Upper lobe of left lung (tissue), 6 donors: ENCODE data around the gene WASHC3. TPM values are rescaled to one million over a fixed set of nuclear protein-coding genes. Genes with fewer than 3 reads are reported as not detected.
"Not testable (repeated sequence)": the region's sequence is repeated elsewhere in the genome, so short reads cannot be mapped to it uniquely, and the experiment has no call there.

Source experiments
- ATAC-seq, 2 donors: fragments of 200-7000 bp; cut with Tn5 transposase; one replicate each; pipeline ENCODE4 v1.9.1; 2022; ENCODE audit warnings: mild to moderate bottlenecking in 2 of 2, moderate library complexity in 2 of 2; ENCODE audit not compliant: low FRiP score in 2 of 2
- DNase-seq, 2 donors: peaks; one replicate each; pipeline ENCODE4 v3.0.0-alpha.2; 2019 to 2020
- H3K27ac ChIP-seq, 4 donors: fragments of 200-600 bp; sonication (generic); one replicate each; pipeline ENCODE4 v1.5.1; 2016 to 2019
- H3K27me3 ChIP-seq, 4 donors: fragments of 200-600 bp; sonication (generic); one replicate each; pipeline ENCODE4 v1.5.1; 2017 to 2019
- H3K36me3 ChIP-seq, 4 donors: fragments of 200-600 bp; sonication (generic); one replicate each; pipeline ENCODE4 v1.5.1; 2016 to 2019
- H3K4me1 ChIP-seq, 4 donors: fragments of 200-600 bp; sonication (generic); one replicate each; pipeline ENCODE4 v1.5.1; 2018 to 2019
- H3K4me3 ChIP-seq, 4 donors: fragments of 200-600 bp; sonication (generic); one replicate each; pipeline ENCODE4 v1.5.1; 2017 to 2019; ENCODE audit warnings: mild to moderate bottlenecking in 2 of 4, moderate library complexity in 1 of 4
- H3K9me3 ChIP-seq, 4 donors: fragments of 200-600 bp; sonication (generic); one replicate each; pipeline ENCODE4 v1.5.1; 2018 to 2019
- CTCF ChIP-seq, 6 experiments: fragments of 450-650 bp in 4 of 6; fragments of 200-600 bp in 2 of 6; sonication (generic) in 2 of 6; IDR thresholded peaks; one replicate each; pipeline ENCODE4 v1.5.1; 2016 to 2019; ENCODE audit warnings: antibody characterized with exemption in 6 of 6
- EP300 ChIP-seq, 4 donors: sonication (generic); formaldehyde crosslinking; IDR thresholded peaks; one replicate each; pipeline ENCODE4 v1.5.1; 2017; ENCODE audit warnings: antibody characterized with exemption in 4 of 4, control low read depth in 2 of 4
- POLR2A ChIP-seq, 4 donors: fragments of 450-650 bp; IDR thresholded peaks; one replicate each; pipeline ENCODE4 v1.5.1; 2016 to 2017; ENCODE audit warnings: antibody characterized with exemption in 4 of 4, mild to moderate bottlenecking in 2 of 4
- POLR2AphosphoS5 ChIP-seq, 2 donors: sonication (generic); formaldehyde crosslinking; IDR thresholded peaks; one replicate each; pipeline ENCODE4 v1.5.1; 2017; ENCODE audit warnings: antibody characterized with exemption in 2 of 2
- WGBS, 2 donors: methylation state at CpG; one replicate each; pipeline ENCODE4 v1.1.5; 2017 to 2018; 5-methylcytosine and 5-hydroxymethylcytosine counted together
- total RNA-seq, 6 donors: library from RNA; depleted of rRNA in 4 of 6; stranded (reverse); fragments of >200 nt in 4 of 6; gene quantifications; one replicate each; pipeline versions ENCODE4 v1.1.0 to v1.2.1, GENCODE V29; 2016 to 2021
- donor health status: DM: no; HTN: no; CAD: no; lungs with moderate emphysema.
- donor health status: DM: no; HTN: yes; CAD: no; lungs with severe emphysema.

Gene WASHC3
- total RNA-seq, 6 donors from 2014 or later, result 20.5 to 114 (median 46.5) TPM

- DNase-seq (no peak), ATAC-seq (no peak)
- H3K27ac ChIP-seq, result no peak overlapping the region
- no peaks in the 10 kb centered on the region for H3K4me1 ChIP-seq
- H3K9me3 ChIP-seq, result no peaks in the 10 kb centered on the region
- WGBS, 2 donors, result 97% methylated on average over 3 of the region's 3 CpGs
- H3K36me3 ChIP-seq, result peaks cover 0 to 39% (median 4%) of the 10 kb centered on the region in 4 donors
- TF ChIP-seq POLR2AphosphoS5 (IDR thresholded peaks at IDR 0.05) (no peak), CTCF (IDR thresholded peaks at IDR 0.05) (no peak), POLR2A (IDR thresholded peaks at IDR 0.05) (no peak), EP300 (IDR thresholded peaks at IDR 0.05) (no peak)
- no peak overlapping the region for H3K4me3 ChIP-seq
- no peaks in the 10 kb centered on the region for H3K27me3 ChIP-seq
These were observed 35.1 kb upstream of the WASHC3 start for GRCh38 chr12:102096855-102097254.

- DNase-seq, result no peak
- Histone ChIP-seq H3K9me3 (no peaks in the 10 kb centered on the region), H3K27me3 (no peaks in the 10 kb centered on the region), H3K27ac (no peak overlapping the region), H3K36me3 (peaks cover 0 to 37% (median 4%) of the 10 kb centered on the region in 4 donors), H3K4me1 (no peaks in the 10 kb centered on the region), H3K4me3 (no peak overlapping the region)
- TF ChIP-seq EP300 (IDR thresholded peaks at IDR 0.05), result no peak
- TF ChIP-seq CTCF (IDR thresholded peaks at IDR 0.05), result peak in 1 of 6 experiments; percentile 16
- WGBS, 2 donors, result 86 to 89% methylated on average over 2 of the region's 2 CpGs
- no peak for ATAC-seq
These were observed 34.0 kb upstream of the WASHC3 start for GRCh38 chr12:102095677-102096263.

GRCh38 chr12:102093319-102093718 lies 31.5 kb upstream of the WASHC3 start:
- H3K4me1 ChIP-seq, result no peaks in the 10 kb centered on the region
- H3K4me3 ChIP-seq, result no peak overlapping the region
- no peak for ATAC-seq
- peaks cover 0 to 18% (median 1%) of the 10 kb centered on the region in 4 donors for H3K36me3 ChIP-seq
- no peaks in the 10 kb centered on the region for H3K9me3 ChIP-seq
- no peak for DNase-seq
- H3K27me3 ChIP-seq, result no peaks in the 10 kb centered on the region
- TF ChIP-seq POLR2AphosphoS5 (IDR thresholded peaks at IDR 0.05), result no peak
- TF ChIP-seq POLR2A (IDR thresholded peaks at IDR 0.05), result no peak
- no peak for TF ChIP-seq CTCF (IDR thresholded peaks at IDR 0.05)
- no peak for TF ChIP-seq EP300 (IDR thresholded peaks at IDR 0.05)
- H3K27ac ChIP-seq, result no peak overlapping the region

GRCh38 chr12:102089228-102089835 lies 27.5 kb upstream of the WASHC3 start:
- H3K27me3 ChIP-seq, H3K27ac ChIP-seq, H3K4me1 ChIP-seq, H3K9me3 ChIP-seq, ATAC-seq, H3K4me3 ChIP-seq: not testable (repeated sequence)
- H3K36me3 ChIP-seq, result peaks cover 0 to 18% (median 5%) of the 10 kb centered on the region in 4 donors
- peak in 1 of 2 donors; percentile 68 for DNase-seq
- WGBS, 2 donors, result 96 to 100% methylated on average over 1 to 37 of the region's 38 CpGs

GRCh38 chr12:102080842-102081241 lies 19.1 kb upstream of the WASHC3 start:
- H3K4me1 ChIP-seq, result peaks cover 0 to 5% (median 0%) of the 10 kb centered on the region in 4 donors
- WGBS, 2 donors, result 72 to 79% methylated on average over 4 of the region's 4 CpGs
- no peak for TF ChIP-seq EP300 (IDR thresholded peaks at IDR 0.05)
- TF ChIP-seq POLR2A (IDR thresholded peaks at IDR 0.05), result no peak
- TF ChIP-seq CTCF (IDR thresholded peaks at IDR 0.05), result no peak
- TF ChIP-seq POLR2AphosphoS5 (IDR thresholded peaks at IDR 0.05), result no peak
- no peak overlapping the region for H3K4me3 ChIP-seq
- no peaks in the 10 kb centered on the region for H3K9me3 ChIP-seq
- DNase-seq (peak in 1 of 2 donors; percentile 26), ATAC-seq (no peak)
- no peak overlapping the region for H3K27ac ChIP-seq
- no peaks in the 10 kb centered on the region for H3K27me3 ChIP-seq
- H3K36me3 ChIP-seq, result peaks cover 0 to 58% (median 8%) of the 10 kb centered on the region in 4 donors

GRCh38 chr12:102072092-102072491 lies 10.3 kb upstream of the WASHC3 start:
- 88 to 94% methylated on average over 7 of the region's 7 CpGs for WGBS, 2 donors
- H3K4me1 ChIP-seq, H3K4me3 ChIP-seq, DNase-seq, H3K27ac ChIP-seq, ATAC-seq, H3K27me3 ChIP-seq, H3K9me3 ChIP-seq: not testable (repeated sequence)
- H3K36me3 ChIP-seq, result peaks cover 0 to 38% (median 5%) of the 10 kb centered on the region in 4 donors
